Fibroblast of pulmonary artery (primary cell): ENCODE data around the gene TMIGD1.
A peak's percentile ranks its signal among the peaks of the same experiment; 100 is the strongest.

ENCODE experiments used
- DNase-seq: peaks from one replicate; pipeline ENCODE4 v3.0.0-alpha.2; 2010; ENCODE audit warnings: low read depth
- H3K4me3 ChIP-seq: replicated peaks from 2 replicates; pipeline ENCODE4 v1.5.1; 2011; ENCODE audit warnings: low read depth, mild to moderate bottlenecking, control low read depth, low read length, moderate library complexity
- CTCF ChIP-seq: IDR thresholded peaks from 2 replicates; pipeline ENCODE4 v1.5.1; 2011; ENCODE audit warnings: mild to moderate bottlenecking, control low read depth, low read length, inconsistent platforms; ENCODE audit errors: missing control alignments

Gene TMIGD1

GRCh38 chr17:30341703-30342249 lies 7.9 kb upstream of the TMIGD1 start:
- peak; percentile 31 for DNase-seq
- TF ChIP-seq CTCF, result no peak
- no peak overlapping the region for H3K4me3 ChIP-seq

GRCh38 chr17:30340801-30341356 lies 7.0 kb upstream of the TMIGD1 start:
- no peak for TF ChIP-seq CTCF
- H3K4me3 ChIP-seq, result peak overlapping the region; percentile 31
- peak; percentile 67 for DNase-seq

GRCh38 chr17:30339086-30339485 lies 5.2 kb upstream of the TMIGD1 start:
- TF ChIP-seq CTCF, result no peak
- no peak overlapping the region for H3K4me3 ChIP-seq
- no peak for DNase-seq

GRCh38 chr17:30337393-30337999 lies 3.6 kb upstream of the TMIGD1 start:
- H3K4me3 ChIP-seq, result no peak overlapping the region
- no peak for TF ChIP-seq CTCF
- no peak for DNase-seq

GRCh38 chr17:30336369-30337171 lies 2.7 kb upstream of the TMIGD1 start:
- peak; percentile 50 for TF ChIP-seq CTCF
- peak; percentile 66 for DNase-seq

GRCh38 chr17:30334421-30334820 lies 564 bp upstream of the TMIGD1 start:
- TF ChIP-seq CTCF, result no peak
- no peak for DNase-seq
- no peak overlapping the region for H3K4me3 ChIP-seq

More at GRCh38 chr17:30336369-30337171, 2.7 kb upstream of the TMIGD1 start:
- no peak overlapping the region for H3K4me3 ChIP-seq
